ENCODE data around the gene ELP4. TPM values are rescaled to one million over a fixed set of nuclear protein-coding genes. Genes with fewer than 3 reads are reported as not detected.

Gene ELP4
- total RNA-seq, 1 experiment from 2014 or later: 13.0 TPM

DNA sequence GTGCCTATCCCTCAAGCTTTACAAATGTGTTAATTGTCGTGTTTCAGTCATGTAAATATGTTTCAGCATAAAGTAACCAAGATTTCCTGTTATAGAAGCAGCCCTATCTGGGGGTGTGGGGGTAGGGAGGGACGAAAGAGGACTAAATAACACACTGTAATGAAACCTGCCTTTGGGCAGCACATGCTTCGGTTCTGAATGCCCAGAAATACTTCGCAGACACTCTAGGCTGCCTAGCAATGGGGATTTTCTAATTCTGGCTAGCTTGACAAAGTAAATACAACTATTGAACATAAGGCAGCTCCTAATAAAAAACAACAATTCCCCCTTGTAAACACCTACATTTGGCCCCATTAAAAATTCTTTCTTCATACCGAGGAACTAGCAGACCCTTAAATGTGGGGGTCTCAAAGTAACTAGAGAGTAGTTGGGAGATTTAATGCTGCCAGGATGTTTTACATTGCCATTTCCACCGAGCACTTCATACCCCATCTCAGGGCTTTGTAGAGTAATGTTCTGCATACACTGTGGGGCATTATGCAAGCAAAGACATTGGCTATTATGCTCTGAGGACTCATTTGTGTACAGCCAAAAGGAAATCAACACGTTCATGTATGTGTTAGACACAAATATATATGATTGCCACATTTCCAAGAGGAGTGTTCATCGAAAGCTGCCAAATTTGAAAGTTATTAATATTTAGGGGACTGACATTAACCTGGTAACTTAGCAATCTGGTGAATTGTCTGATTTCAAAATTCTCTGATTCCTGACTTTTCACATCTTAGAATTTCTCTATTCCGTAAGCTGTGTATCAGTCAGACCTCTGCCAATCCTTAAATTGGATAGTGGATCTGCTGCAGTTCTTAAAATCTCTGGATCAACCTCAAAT, 259.4 kb downstream of the ELP4 start:
- Histone ChIP-seq H3K9me3 (no peaks in the 10 kb centered on the region), H3K36me3 (no peaks in the 10 kb centered on the region)

DNA sequence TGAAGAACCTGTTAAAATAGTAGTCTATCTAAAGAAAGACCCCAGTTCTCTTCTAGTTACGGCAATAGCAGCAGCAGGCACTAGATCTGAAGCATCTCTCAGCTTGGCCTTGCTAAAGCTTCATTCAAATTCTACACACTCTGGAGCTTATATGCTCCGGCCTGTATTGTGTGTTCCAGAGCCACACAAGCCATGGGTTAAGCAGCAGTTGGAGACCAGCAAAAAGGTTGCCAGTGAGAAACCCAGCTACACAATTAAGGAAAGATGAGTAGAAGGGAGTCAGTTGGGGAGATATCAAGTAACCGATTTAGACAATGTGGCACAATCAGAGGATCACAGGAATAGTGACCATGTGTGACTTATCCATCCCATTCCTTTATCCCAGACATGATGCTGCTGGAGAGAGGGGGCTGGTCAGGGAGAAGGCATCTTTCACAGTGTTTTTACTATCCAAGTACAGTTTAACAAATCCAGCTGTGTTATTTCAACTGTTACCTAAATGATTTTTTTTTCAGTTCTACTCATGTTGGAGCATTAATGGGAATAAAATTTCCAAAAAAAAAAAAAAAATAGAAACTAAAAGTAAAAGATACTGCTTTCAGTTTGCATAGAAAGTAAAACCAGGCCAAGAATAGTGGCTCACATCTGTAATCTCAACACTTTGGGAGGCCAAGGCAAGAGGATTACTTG, 260.6 kb downstream of the ELP4 start:
- Histone ChIP-seq H3K9me3 (no peaks in the 10 kb centered on the region), H3K36me3 (no peaks in the 10 kb centered on the region), H3K27me3 (no peaks in the 10 kb centered on the region), H3K4me3 (no peak overlapping the region)
- no peak for DNase-seq

More for the DNA sequence above, 259.4 kb downstream of the ELP4 start:
- Histone ChIP-seq H3K4me3 (no peak overlapping the region), H3K27me3 (no peaks in the 10 kb centered on the region)
- DNase-seq: no peak

GRCh38 chr11:31772412-31772811, 262.8 kb downstream of the ELP4 start:
- Histone ChIP-seq H3K36me3 (no peaks in the 10 kb centered on the region), H3K27me3 (no peaks in the 10 kb centered on the region), H3K9me3 (no peaks in the 10 kb centered on the region), H3K4me3 (no peak overlapping the region)
- DNase-seq: no peak

DNA sequence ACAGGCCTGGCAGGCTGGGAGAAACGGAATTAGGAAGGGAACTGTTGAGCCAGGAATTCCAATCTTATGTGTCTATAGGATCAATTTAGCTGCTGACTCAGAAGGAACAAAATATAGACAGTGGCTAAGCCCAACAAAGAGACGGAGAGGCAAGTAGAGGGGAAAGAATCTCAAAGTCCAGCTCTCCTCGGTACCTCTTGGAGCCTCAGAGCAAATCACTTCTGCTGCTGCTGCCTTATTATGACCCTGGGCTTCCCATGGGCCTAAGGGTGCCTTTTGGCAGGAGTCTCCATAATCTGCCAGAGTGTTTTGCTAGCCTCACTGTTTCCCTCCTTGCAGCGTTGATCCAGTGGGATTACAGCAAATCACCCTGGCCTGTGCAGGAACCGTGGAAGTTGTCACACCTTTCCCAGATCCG, 269.8 kb downstream of the ELP4 start:
- DNase-seq: peak; percentile 45
- H3K9me3 ChIP-seq: no peaks in the 10 kb centered on the region
- no peaks in the 10 kb centered on the region for H3K36me3 ChIP-seq
- no peaks in the 10 kb centered on the region for H3K27me3 ChIP-seq
- H3K4me3 ChIP-seq: no peak overlapping the region

- DNase-seq: no peak
- Histone ChIP-seq H3K9me3 (no peaks in the 10 kb centered on the region), H3K27me3 (no peaks in the 10 kb centered on the region), H3K36me3 (no peaks in the 10 kb centered on the region; the same call in 1 of the 2 replicates), H3K4me3 (no peak overlapping the region)
These were observed 270.5 kb downstream of the ELP4 start for GRCh38 chr11:31780078-31780477.

DNA sequence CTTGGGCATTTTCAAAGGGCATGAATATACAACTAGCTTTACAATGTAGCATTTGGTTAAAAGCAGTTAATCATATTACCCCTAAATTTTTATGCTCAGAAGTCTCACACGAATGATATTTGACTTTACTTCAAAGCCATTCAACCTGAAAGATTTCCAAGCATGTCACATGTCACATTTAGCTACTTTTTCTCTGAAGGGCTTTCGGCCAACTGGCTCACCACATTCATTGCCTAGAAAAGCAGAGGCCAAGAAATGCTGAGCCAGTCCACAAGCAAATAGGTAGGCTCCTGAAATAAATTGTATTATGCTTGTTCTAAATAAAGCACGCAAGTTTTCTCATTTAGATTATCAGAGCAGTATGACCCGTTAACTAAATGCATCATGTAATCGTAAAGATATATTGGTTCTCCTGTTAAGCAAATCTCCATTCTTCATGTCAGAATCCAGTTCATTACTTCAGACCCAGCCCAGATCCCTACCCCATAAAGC, 271.0 kb downstream of the ELP4 start:
- no peaks in the 10 kb centered on the region for H3K9me3 ChIP-seq
- H3K36me3 ChIP-seq: no peaks in the 10 kb centered on the region; the same call in 1 of the 2 replicates
- H3K27me3 ChIP-seq: no peaks in the 10 kb centered on the region
- no peak for DNase-seq
- no peak overlapping the region for H3K4me3 ChIP-seq

DNA sequence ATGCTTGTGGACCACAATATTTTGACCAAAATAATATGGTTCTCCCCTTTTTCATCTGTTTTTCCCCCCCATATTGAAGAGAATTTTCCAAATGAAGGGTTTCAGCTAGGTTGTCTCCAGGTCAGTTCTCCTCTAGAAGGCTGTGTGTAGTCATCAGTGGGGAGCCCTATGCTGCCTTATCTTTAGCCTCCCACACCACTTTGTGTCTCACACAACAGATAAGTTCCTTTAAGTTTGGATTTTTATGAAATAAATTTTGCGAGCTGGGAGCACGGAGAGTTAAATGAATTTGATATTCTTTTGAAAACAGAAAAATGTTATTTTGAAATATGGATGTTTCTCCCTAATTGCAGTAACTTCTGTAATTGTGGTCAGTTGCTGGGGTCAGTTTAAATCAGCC, 272.7 kb downstream of the ELP4 start:
- DNase-seq: no peak
- no peaks in the 10 kb centered on the region for H3K9me3 ChIP-seq
- H3K36me3 ChIP-seq: no peaks in the 10 kb centered on the region; the same call in 1 of the 2 replicates
- H3K4me3 ChIP-seq: no peak overlapping the region
- H3K27me3 ChIP-seq: no peaks in the 10 kb centered on the region

DNA sequence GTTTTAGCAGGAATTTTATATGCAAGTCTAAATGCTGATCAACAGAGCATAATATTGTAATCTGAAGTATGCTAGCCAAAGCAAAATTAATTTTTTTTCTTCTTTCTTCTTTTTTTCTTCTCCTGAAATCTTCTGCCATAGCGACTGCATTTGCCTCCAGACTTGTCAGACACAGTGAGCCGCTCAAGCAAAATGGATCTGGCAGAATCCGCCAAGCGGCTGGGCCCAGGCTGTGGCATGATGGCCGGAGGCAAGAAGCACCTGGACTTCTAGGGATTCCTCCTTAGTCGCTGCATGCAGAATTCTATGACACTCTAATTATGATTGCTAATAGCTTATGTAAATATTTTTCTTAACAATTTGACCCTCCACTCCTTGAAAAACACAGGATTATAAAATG, 273.7 kb downstream of the ELP4 start:
- no peak for DNase-seq
- Histone ChIP-seq H3K36me3 (no peaks in the 10 kb centered on the region; the same call in 1 of the 2 replicates), H3K4me3 (no peak overlapping the region), H3K27me3 (no peaks in the 10 kb centered on the region), H3K9me3 (no peaks in the 10 kb centered on the region)

DNA sequence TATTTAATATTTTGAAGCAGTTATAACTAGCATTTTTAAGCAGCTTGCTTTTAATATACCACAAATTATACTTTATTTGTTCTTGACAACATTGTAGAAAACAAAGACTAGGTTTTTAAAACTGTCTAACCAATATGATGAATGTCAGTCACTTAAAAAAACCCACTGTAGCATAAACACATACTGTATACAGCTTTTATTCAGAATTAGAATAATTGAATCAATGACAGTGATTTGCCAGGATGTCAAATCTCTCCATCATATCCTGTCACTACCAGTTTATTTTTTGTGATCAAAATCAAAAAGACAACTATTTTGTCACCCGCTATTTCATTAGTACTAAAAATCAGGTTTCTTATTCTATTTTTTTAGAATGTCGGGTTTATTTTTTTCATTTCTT, 275.0 kb downstream of the ELP4 start:
- Histone ChIP-seq H3K4me3 (no peak overlapping the region), H3K36me3 (peaks cover 5% of the 10 kb centered on the region), H3K9me3 (no peaks in the 10 kb centered on the region), H3K27me3 (no peaks in the 10 kb centered on the region)
- DNase-seq: no peak

- no peak for DNase-seq
- no peaks in the 10 kb centered on the region for H3K9me3 ChIP-seq
- H3K4me3 ChIP-seq: no peak overlapping the region
- peaks cover 5% of the 10 kb centered on the region for H3K36me3 ChIP-seq
- H3K27me3 ChIP-seq: no peaks in the 10 kb centered on the region
These were observed 277.6 kb downstream of the ELP4 start for GRCh38 chr11:31786996-31787685.

DNA sequence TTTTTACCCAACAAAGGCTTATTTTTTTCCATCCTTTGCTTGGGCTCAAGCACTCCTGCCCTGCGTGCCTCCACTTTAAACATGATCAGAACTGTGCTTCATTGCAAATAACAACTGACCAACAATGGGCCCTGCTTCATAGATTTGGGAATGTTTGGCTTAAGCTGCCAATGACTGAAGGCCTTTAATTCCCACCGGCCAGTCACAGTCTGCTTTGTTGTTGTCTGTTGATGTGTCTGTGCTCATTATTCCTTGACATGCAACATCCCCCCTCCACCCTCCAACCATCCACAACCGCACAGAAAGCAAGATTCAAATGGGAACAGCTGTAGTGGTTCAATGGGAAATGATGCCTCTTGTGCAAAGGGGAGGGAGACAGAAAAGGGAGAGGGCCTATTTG, 278.5 kb downstream of the ELP4 start:
- DNase-seq: no peak
- H3K9me3 ChIP-seq: no peaks in the 10 kb centered on the region
- H3K27me3 ChIP-seq: no peaks in the 10 kb centered on the region
- H3K4me3 ChIP-seq: no peak overlapping the region
- peaks cover 8% of the 10 kb centered on the region for H3K36me3 ChIP-seq

DNA sequence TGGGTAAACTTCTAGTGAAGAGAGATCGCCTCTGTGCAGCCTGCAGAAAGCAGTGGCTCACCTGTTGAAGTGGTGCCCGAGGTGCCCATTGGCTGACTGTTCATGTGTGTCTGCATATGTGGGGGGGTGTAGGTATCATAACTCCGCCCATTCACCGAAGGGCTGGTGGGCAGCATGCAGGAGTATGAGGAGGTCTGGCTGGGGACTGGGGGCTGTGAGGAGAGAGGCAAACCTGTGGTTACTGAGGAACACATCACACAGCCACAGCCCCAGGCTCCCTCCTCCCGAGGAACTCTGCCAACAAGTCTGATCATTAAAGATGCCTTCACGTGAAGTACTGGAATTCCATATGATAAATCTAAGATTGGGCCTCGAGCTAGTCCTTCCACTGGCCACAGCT, 281.1 kb downstream of the ELP4 start:
- Histone ChIP-seq H3K4me3 (no peak overlapping the region), H3K27me3 (no peaks in the 10 kb centered on the region), H3K9me3 (no peaks in the 10 kb centered on the region), H3K36me3 (peaks cover 14% of the 10 kb centered on the region)
- DNase-seq: no peak

GRCh38 chr11:31792036-31792435, 282.5 kb downstream of the ELP4 start:
- Histone ChIP-seq H3K9me3 (no peaks in the 10 kb centered on the region), H3K4me3 (no peak overlapping the region)
- DNase-seq: no peak

DNA sequence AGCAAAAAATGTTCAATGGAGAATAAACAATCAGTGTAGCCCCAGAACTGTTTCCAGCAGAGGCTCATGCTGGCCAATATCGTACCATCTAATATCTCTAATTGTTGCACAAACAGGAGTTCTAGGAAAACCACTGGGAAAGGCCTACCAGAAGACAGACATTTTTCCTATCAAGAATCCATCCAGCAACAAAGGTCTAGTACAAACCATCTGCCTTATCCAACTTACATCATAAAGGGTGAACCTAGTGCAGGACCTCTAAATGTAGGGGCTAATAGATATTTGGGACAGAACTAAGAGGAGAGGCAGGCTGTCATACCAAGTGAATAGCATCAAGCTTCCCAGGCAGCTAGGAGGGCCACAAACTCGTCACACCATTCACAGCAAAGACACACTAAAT, 282.9 kb downstream of the ELP4 start:
- Histone ChIP-seq H3K4me3 (no peak overlapping the region), H3K27me3 (no peaks in the 10 kb centered on the region), H3K9me3 (no peaks in the 10 kb centered on the region), H3K36me3 (peaks cover 14% of the 10 kb centered on the region)
- no peak for DNase-seq

More at GRCh38 chr11:31792036-31792435, 282.5 kb downstream of the ELP4 start:
- Histone ChIP-seq H3K27me3 (no peaks in the 10 kb centered on the region), H3K36me3 (peaks cover 14% of the 10 kb centered on the region)

DNA sequence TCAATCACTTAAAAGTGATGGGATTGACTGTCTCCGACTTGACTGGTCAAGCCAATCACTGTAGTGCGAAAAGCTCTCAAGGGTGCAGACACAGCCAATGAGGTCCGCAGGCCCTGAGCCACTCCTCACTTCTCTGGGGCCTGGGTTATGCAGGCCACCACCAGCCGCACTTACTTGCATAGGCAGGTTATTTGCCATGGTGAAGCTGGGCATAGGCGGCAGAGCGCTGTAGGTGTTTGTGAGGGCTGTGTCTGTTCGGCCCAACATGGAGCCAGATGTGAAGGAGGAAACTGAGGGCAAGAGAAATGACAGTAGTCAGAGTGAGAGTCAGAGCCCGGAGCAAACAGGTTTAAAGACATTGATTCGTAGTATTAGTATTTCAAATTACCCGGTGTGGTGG, 283.7 kb downstream of the ELP4 start:
- peaks cover 14% of the 10 kb centered on the region for H3K36me3 ChIP-seq
- no peak for DNase-seq
- H3K4me3 ChIP-seq: no peak overlapping the region

DNA sequence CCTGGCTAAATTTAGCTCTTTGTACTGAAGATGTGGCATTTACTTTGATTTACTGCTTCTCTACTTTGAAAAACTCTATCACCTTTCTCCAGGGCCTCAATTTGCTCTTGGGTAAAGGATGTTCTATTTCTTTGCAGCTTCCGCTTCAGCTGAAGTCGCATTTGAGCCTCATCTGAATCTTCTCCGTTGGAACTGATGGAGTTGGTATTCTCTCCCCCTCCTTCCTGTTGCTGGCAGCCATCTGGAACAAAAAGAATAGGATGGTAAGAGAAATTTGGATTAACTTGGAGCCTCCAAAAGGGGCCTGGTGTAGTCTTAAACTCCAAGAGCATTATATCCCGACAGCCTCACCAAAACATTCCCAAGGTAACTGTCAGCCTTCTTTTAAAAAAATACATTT, 285.0 kb downstream of the ELP4 start:
- H3K4me3 ChIP-seq: no peak overlapping the region
- H3K9me3 ChIP-seq: no peaks in the 10 kb centered on the region
- peaks cover 9% of the 10 kb centered on the region for H3K36me3 ChIP-seq
- no peaks in the 10 kb centered on the region for H3K27me3 ChIP-seq
- no peak for DNase-seq

More for the DNA sequence above, 283.7 kb downstream of the ELP4 start:
- H3K9me3 ChIP-seq: no peaks in the 10 kb centered on the region
- H3K27me3 ChIP-seq: no peaks in the 10 kb centered on the region
